ENCODE results near the gene IMPG1.

DNA sequence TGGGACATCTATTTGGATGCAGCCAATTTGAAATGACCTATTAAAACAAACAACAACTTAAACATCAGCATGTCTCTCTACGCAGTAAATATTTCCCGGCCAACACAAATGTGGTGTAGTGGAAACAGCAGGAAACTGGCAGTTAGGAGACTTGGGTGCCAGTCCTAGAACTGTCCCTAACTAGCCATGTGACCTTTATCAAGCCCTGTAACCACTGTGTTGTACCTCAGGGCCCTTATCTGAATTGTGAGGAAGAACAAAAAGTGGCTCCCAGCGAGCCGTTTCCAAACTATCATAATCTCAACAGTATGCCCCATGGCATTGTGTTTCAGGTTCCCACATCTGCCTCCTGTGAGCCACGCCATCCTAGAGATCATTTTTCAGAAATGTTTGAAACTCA, 124.5 kb downstream of the IMPG1 start:
- TF ChIP-seq, protein P1, sequence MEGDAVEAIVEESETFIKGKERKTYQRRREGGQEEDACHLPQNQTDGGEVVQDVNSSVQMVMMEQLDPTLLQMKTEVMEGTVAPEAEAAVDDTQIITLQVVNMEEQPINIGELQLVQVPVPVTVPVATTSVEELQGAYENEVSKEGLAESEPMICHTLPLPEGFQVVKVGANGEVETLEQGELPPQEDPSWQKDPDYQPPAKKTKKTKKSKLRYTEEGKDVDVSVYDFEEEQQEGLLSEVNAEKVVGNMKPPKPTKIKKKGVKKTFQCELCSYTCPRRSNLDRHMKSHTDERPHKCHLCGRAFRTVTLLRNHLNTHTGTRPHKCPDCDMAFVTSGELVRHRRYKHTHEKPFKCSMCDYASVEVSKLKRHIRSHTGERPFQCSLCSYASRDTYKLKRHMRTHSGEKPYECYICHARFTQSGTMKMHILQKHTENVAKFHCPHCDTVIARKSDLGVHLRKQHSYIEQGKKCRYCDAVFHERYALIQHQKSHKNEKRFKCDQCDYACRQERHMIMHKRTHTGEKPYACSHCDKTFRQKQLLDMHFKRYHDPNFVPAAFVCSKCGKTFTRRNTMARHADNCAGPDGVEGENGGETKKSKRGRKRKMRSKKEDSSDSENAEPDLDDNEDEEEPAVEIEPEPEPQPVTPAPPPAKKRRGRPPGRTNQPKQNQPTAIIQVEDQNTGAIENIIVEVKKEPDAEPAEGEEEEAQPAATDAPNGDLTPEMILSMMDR (IDR thresholded peaks at IDR 0.05) = no peak
- TF ChIP-seq POLR2A (IDR thresholded peaks at IDR 0.05; ENCODE audit: low read depth) (no peak), EP300 (IDR thresholded peaks at IDR 0.05) (no peak)
